NT2/D1 (cell line): ENCODE measurements around the gene MMP2.

ENCODE experiments used
- SUZ12 ChIP-seq: IDR thresholded peaks from 2 replicates; pipeline ENCODE4 v1.6.1; 2011; ENCODE audit not compliant: insufficient read length, insufficient read depth; ENCODE audit errors: extremely low read depth
- YY1 ChIP-seq: IDR thresholded peaks from 2 replicates; pipeline ENCODE4 v1.6.1; 2011; ENCODE audit not compliant: insufficient read length, insufficient read depth
- ZNF274 ChIP-seq: IDR thresholded peaks from 2 replicates; pipeline ENCODE4 v1.6.1; 2011; ENCODE audit warnings: mild to moderate bottlenecking, low read depth, low read length

- TF ChIP-seq SUZ12, result no peak
- no peak for TF ChIP-seq YY1
- no peak for TF ChIP-seq ZNF274
Observed at GRCh38 chr16:55473587-55473986, 5.4 kb upstream of the MMP2 start.
